Measurements from ENCODE around the gene VWF. TPM values are rescaled to one million over a fixed set of nuclear protein-coding genes. Genes with fewer than 3 reads are reported as not detected.

VWF gene
- total RNA-seq, 1 donor from 2014 or later = 468 TPM

DNA sequence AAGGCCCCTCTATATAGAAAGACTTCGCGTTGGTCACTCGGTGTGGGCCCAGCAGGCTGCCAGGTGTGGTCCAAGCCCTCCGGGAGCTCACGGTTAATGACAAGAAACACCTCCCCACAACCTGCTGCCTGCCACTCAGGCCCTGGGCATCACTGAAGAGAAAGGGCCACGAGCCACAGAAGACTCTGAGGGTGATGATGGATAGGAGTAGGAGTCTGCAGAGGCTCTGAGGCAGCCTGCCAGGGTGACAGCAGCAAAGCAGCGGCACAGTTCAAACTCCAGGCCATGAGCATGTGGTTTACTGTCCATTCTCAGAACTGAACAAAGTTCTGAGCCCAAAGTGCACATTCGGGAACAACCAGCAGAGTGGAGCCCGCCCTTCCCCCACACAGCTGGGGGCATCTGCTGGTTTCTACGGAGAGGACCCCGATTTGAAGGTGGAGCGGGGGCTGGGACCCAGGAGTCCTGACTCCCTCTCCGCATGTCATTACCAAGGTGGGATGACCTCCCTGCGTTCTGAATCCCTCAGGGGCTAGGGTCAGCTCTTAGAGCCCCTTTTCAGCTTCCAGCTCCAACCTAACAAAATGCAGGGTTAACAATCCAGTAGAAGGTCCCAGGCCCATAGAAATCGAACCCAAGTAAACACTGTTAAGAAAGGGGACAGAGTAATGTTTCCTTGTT, 65.8 kb downstream of the VWF start:
- Histone ChIP-seq H3K9me3 (no peaks in the 10 kb centered on the region), H3K4me3 (no peak overlapping the region), H3K36me3 (peaks cover 28% of the 10 kb centered on the region), H3K4me1 (peaks cover 32% of the 10 kb centered on the region), H3K27me3 (ENCODE audit: low read depth) (peaks cover 6% of the 10 kb centered on the region), H3K27ac (no peak overlapping the region)
- ATAC-seq (no peak), DNase-seq (no peak)
- TF ChIP-seq, protein P1, sequence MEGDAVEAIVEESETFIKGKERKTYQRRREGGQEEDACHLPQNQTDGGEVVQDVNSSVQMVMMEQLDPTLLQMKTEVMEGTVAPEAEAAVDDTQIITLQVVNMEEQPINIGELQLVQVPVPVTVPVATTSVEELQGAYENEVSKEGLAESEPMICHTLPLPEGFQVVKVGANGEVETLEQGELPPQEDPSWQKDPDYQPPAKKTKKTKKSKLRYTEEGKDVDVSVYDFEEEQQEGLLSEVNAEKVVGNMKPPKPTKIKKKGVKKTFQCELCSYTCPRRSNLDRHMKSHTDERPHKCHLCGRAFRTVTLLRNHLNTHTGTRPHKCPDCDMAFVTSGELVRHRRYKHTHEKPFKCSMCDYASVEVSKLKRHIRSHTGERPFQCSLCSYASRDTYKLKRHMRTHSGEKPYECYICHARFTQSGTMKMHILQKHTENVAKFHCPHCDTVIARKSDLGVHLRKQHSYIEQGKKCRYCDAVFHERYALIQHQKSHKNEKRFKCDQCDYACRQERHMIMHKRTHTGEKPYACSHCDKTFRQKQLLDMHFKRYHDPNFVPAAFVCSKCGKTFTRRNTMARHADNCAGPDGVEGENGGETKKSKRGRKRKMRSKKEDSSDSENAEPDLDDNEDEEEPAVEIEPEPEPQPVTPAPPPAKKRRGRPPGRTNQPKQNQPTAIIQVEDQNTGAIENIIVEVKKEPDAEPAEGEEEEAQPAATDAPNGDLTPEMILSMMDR (IDR thresholded peaks at IDR 0.05) = no peak
- intact Hi-C loops (cut with DNase I) = no loop called here

DNA sequence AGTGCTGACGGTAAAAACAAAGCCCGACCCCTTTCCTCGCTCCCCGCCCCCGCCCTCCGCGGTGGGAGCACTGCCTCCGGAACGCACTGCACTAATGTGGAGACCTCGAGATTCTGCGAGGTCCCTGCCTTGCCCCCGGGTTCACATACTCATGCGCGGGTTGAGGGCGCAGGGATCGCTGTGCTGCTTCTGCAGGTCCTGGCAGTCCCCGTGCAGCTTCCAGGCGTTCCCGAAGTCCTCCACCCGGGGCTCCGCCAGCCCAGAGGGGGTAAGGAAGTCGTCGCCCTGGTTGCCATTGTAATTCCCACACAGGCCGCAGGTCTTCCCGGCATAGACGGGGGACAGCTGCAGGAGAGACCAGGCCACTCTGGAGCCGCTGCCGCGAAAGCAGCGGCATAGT, 66.8 kb downstream of the VWF start:
- Histone ChIP-seq H3K27me3 (ENCODE audit: low read depth) (peaks cover 6% of the 10 kb centered on the region), H3K4me3 (no peak overlapping the region), H3K9me3 (no peaks in the 10 kb centered on the region), H3K27ac (no peak overlapping the region), H3K4me1 (peaks cover 23% of the 10 kb centered on the region), H3K36me3 (peaks cover 19% of the 10 kb centered on the region)
- intact Hi-C loops (cut with DNase I) = no loop called here
- DNase-seq = no peak
- no peak for ATAC-seq
- TF ChIP-seq, protein P1 (IDR thresholded peaks at IDR 0.05) = no peak

DNA sequence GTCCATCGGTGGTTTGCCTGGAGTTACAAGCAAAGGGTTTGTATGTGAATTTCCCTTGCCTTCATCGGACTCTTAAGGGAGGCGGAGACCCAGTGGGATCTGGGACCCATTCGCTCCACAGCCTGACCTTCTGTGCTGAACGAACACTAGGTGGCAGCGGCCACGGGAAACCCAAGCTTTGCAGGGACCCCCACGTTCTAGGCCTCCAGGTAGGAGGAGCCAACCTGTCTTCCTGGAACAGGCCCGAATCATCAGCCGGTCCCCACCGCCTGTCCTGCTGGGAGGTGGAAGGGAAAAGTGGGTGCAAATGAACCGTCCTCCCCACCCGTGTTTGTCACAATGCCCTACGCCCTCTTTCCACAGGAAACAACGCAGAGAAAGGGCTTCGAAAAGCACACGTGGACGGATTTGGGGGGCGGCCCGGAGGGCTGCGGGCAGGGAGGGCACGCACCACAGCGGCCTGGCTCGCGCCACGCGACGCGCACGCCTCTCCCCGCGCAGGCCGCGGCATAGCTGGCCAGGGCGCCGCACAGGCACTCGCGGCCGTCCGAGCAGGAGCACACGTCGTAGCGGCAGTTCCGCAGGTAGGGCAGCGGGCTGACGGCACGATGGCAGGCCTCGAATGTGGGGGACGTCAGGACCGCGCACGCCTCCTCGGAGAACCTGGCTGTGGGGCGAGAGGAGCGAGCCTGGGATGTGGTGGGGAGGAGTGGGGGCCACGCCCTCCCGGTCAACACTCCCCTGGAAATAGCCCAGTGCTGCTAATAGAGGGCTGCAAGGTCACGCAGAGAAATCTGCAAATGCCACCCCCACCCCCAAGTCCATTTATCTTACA, 67.8 kb downstream of the VWF start:
- Histone ChIP-seq H3K9me3 (no peaks in the 10 kb centered on the region), H3K27me3 (ENCODE audit: low read depth) (peaks cover 6% of the 10 kb centered on the region), H3K4me1 (peaks cover 20% of the 10 kb centered on the region), H3K36me3 (peaks cover 28% of the 10 kb centered on the region), H3K27ac (no peak overlapping the region), H3K4me3 (peak overlapping the region; percentile 17)
- TF ChIP-seq, protein P1 (IDR thresholded peaks at IDR 0.05) = peak; percentile 36
- intact Hi-C loops (cut with DNase I) = no loop called here
- ATAC-seq = peak in 1 of 2 donors; percentile 33
- no peak for DNase-seq

DNA sequence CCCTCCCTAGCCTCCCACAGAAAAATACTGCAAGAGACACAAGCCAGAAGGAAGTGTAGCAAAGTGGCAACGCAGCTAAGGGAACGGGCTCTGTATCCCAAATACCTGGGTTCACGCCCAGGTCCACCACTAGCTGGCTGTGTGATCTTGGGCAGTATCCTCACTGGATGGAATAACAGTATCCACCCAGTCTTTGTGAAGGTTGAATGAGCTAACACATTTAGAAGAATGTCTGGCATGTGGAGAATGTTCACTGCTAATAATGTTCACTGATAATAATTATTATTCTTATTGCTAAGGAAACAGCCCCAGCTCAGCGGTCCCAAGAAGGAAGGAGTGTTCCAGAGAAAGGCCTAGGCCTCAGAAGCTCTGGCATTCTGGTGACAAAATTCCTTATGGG, 70.9 kb downstream of the VWF start:
- TF ChIP-seq, protein P1 (IDR thresholded peaks at IDR 0.05) = no peak
- intact Hi-C loops (cut with DNase I) = no loop called here
- H3K36me3 ChIP-seq = peaks cover 30% of the 10 kb centered on the region
- no peaks in the 10 kb centered on the region for H3K9me3 ChIP-seq
- DNase-seq (no peak), ATAC-seq (peak; percentile 54 to 57)
- peaks cover 6% of the 10 kb centered on the region for H3K27me3 ChIP-seq (ENCODE audit: low read depth)
- H3K27ac ChIP-seq = no peak overlapping the region
- no peak overlapping the region for H3K4me3 ChIP-seq
- H3K4me1 ChIP-seq = peaks cover 16% of the 10 kb centered on the region

DNA sequence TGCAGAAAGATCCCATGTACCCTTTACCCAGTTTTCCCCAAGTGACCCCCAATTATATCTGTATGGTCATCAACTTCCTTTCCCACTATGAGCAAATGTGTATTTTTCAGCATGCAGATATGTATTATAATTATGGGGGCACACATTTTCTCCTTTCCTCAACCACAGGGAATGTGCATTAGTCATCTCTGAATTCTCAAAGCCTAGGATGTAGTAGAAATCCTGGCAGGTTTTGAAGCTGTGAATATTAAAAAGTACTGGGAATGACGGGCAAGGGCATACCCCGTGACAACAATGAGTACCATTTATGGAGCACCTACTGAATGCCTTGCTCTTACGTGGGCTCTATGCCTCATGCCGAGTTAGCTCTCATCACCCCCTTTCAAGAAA, 71.5 kb downstream of the VWF start:
- ATAC-seq (no peak), DNase-seq (no peak)
- peaks cover 16% of the 10 kb centered on the region for H3K4me1 ChIP-seq
- H3K36me3 ChIP-seq = peaks cover 28% of the 10 kb centered on the region
- intact Hi-C loops (cut with DNase I) = no loop called here
- TF ChIP-seq, protein P1 (IDR thresholded peaks at IDR 0.05) = no peak
- no peak overlapping the region for H3K4me3 ChIP-seq
- no peak overlapping the region for H3K27ac ChIP-seq
- peaks cover 6% of the 10 kb centered on the region for H3K27me3 ChIP-seq (ENCODE audit: low read depth)
- no peaks in the 10 kb centered on the region for H3K9me3 ChIP-seq

Measured in lower lobe of right lung (tissue), 2 donors.